Endothelial cell (in vitro differentiated cells): Measurements from ENCODE around the gene PTGES3. TPM values are rescaled to one million over a fixed set of nuclear protein-coding genes. Genes with fewer than 3 reads are reported as not detected.
A peak's percentile ranks its signal among the peaks of the same experiment; 100 is the strongest.

Experiments
- DNase-seq: peaks from one replicate; pipeline ENCODE4 v3.0.0; 2021; ENCODE audit warnings: low spot score
- H3K27ac Mint-ChIP-seq: one replicate; pipeline ENCODE4 v1.8.0; 2021; ENCODE audit warnings: mixed read lengths, inconsistent platforms; ENCODE audit not compliant: unreplicated experiment
- H3K27me3 Mint-ChIP-seq: one replicate; pipeline ENCODE4 v1.8.0; 2021; ENCODE audit warnings: mild to moderate bottlenecking, moderate library complexity, mixed read lengths, inconsistent platforms; ENCODE audit not compliant: unreplicated experiment
- H3K36me3 Mint-ChIP-seq: one replicate; pipeline ENCODE4 v1.8.0; 2021; ENCODE audit warnings: mild to moderate bottlenecking, low read depth, mixed read lengths, inconsistent platforms; ENCODE audit not compliant: unreplicated experiment
- H3K4me1 Mint-ChIP-seq: one replicate; pipeline ENCODE4 v1.8.0; 2021; ENCODE audit warnings: mild to moderate bottlenecking, mixed read lengths, inconsistent platforms; ENCODE audit not compliant: unreplicated experiment
- H3K4me3 Mint-ChIP-seq: one replicate; pipeline ENCODE4 v1.8.0; 2021; ENCODE audit warnings: mild to moderate bottlenecking, mixed read lengths, inconsistent platforms; ENCODE audit not compliant: unreplicated experiment
- H3K9me3 Mint-ChIP-seq: one replicate; pipeline ENCODE4 v1.8.0; 2021; ENCODE audit warnings: mixed read lengths, inconsistent platforms; ENCODE audit not compliant: unreplicated experiment
- CTCF ChIP-seq: fragments of 200-600 bp; sonication (generic); IDR thresholded peaks from one replicate; pipeline ENCODE4 v1.5.0; 2021; ENCODE audit warnings: antibody characterized with exemption; ENCODE audit not compliant: unreplicated experiment
- total RNA-seq: library from RNA; stranded (reverse); fragmentation: NEBNext Ultra II Directional; extraction: Animal tissue kit (Norgen Biotek cat#: 25700); gene quantifications from one replicate; pipeline ENCODE4 v1.2.1, GENCODE V29; 2021; ENCODE audit not compliant: unreplicated experiment

The PTGES3 gene
- total RNA-seq, 1 donor from 2014 or later = 165 TPM

GRCh38 chr12:56688846-56689109 is 694 bp upstream of the PTGES3 start:
- H3K27me3 Mint-ChIP-seq = peaks cover 20% of the 10 kb centered on the region
- H3K27ac Mint-ChIP-seq = peak overlapping the region; percentile 93
- no peaks in the 10 kb centered on the region for H3K9me3 Mint-ChIP-seq
- DNase-seq = no peak
- peak overlapping the region; percentile 91 for H3K4me3 Mint-ChIP-seq
- H3K36me3 Mint-ChIP-seq = peaks cover 16% of the 10 kb centered on the region
- TF ChIP-seq CTCF = no peak
- H3K4me1 Mint-ChIP-seq = peaks cover 27% of the 10 kb centered on the region

- Mint-ChIP-seq H3K27me3 (peaks cover 20% of the 10 kb centered on the region), H3K27ac (peak overlapping the region; percentile 99), H3K9me3 (no peaks in the 10 kb centered on the region), H3K4me1 (peaks cover 27% of the 10 kb centered on the region), H3K36me3 (peaks cover 16% of the 10 kb centered on the region), H3K4me3 (peak overlapping the region; percentile 100)
- no peak for TF ChIP-seq CTCF
- DNase-seq = no peak
These were observed 608 bp downstream of the PTGES3 start for GRCh38 chr12:56687223-56688128.

- DNase-seq = no peak
- peaks cover 18% of the 10 kb centered on the region for H3K27me3 Mint-ChIP-seq
- peaks cover 19% of the 10 kb centered on the region for H3K36me3 Mint-ChIP-seq
- TF ChIP-seq CTCF = no peak
- H3K9me3 Mint-ChIP-seq = no peaks in the 10 kb centered on the region
- peak overlapping the region; percentile 84 for H3K4me3 Mint-ChIP-seq
- H3K27ac Mint-ChIP-seq = peak overlapping the region; percentile 98
- peaks cover 27% of the 10 kb centered on the region for H3K4me1 Mint-ChIP-seq
These were observed 3.2 kb downstream of the PTGES3 start for GRCh38 chr12:56684745-56685359.

GRCh38 chr12:56682323-56682722 is 5.8 kb downstream of the PTGES3 start:
- peaks cover 22% of the 10 kb centered on the region for H3K4me1 Mint-ChIP-seq
- peaks cover 28% of the 10 kb centered on the region for H3K36me3 Mint-ChIP-seq
- H3K4me3 Mint-ChIP-seq = peak overlapping the region; percentile 37
- no peak for TF ChIP-seq CTCF
- H3K9me3 Mint-ChIP-seq = no peaks in the 10 kb centered on the region
- H3K27ac Mint-ChIP-seq = peak overlapping the region; percentile 77
- H3K27me3 Mint-ChIP-seq = peaks cover 7% of the 10 kb centered on the region
- no peak for DNase-seq
